SH-SY5Y (cell line): ENCODE measurements around the gene FYN.

ENCODE experiments used
- GATA2 ChIP-seq: IDR thresholded peaks from 2 replicates; pipeline ENCODE4 v1.6.1; 2011; ENCODE audit warnings: mild to moderate bottlenecking, low read depth, low read length
- GATA3 ChIP-seq: IDR thresholded peaks from 2 replicates; pipeline ENCODE4 v1.6.1; 2011; ENCODE audit warnings: low read depth, mild to moderate bottlenecking, low read length, moderate library complexity

GRCh38 chr6:111711476-111711875 is 161.8 kb downstream of the FYN start:
- TF ChIP-seq GATA3 (no peak), GATA2 (no peak)
